GM21360 (cell line): Measurements from ENCODE around the gene MORN1.

Source experiments
- ATAC-seq: cut with Tn5 transposase; IDR thresholded peaks from one replicate; pipeline ENCODE4 v1.9.1; 2021; ENCODE audit warnings: mild to moderate bottlenecking, moderate library complexity; ENCODE audit not compliant: unreplicated experiment

The MORN1 gene

GRCh38 chr1:2353551-2354438 lies 37.6 kb downstream of the MORN1 start:
- no peak for ATAC-seq

GRCh38 chr1:2352897-2353550 lies 38.3 kb downstream of the MORN1 start:
- no peak for ATAC-seq

GRCh38 chr1:2352341-2352896 lies 38.9 kb downstream of the MORN1 start:
- ATAC-seq: no peak

GRCh38 chr1:2351723-2352122 lies 39.6 kb downstream of the MORN1 start:
- no peak for ATAC-seq

- no peak for ATAC-seq
Observed at GRCh38 chr1:2350911-2351655, 40.3 kb downstream of the MORN1 start.

- ATAC-seq: no peak
Observed at GRCh38 chr1:2350501-2350900, 40.9 kb downstream of the MORN1 start.

- no peak for ATAC-seq
Observed at GRCh38 chr1:2349806-2350205, 41.5 kb downstream of the MORN1 start.

GRCh38 chr1:2348346-2349325 lies 42.7 kb downstream of the MORN1 start:
- ATAC-seq: no peak

GRCh38 chr1:2347896-2348295 lies 43.5 kb downstream of the MORN1 start:
- no peak for ATAC-seq

- ATAC-seq: no peak
Observed at GRCh38 chr1:2347409-2347785, 44.0 kb downstream of the MORN1 start.

- no peak for ATAC-seq
Observed at GRCh38 chr1:2346691-2347408, 44.5 kb downstream of the MORN1 start.

- ATAC-seq: no peak
Observed at GRCh38 chr1:2345297-2346075, 45.9 kb downstream of the MORN1 start.

GRCh38 chr1:2344744-2345296 lies 46.5 kb downstream of the MORN1 start:
- ATAC-seq: no peak

GRCh38 chr1:2344121-2344681 lies 47.2 kb downstream of the MORN1 start:
- ATAC-seq: no peak

GRCh38 chr1:2343023-2343935 lies 48.1 kb downstream of the MORN1 start:
- ATAC-seq: no peak

- ATAC-seq: no peak
Observed at GRCh38 chr1:2342384-2343022, 48.9 kb downstream of the MORN1 start.
